GM23248 (cell line): ENCODE data around the gene EGLN1.

Source experiments
- EZH2 ChIP-seq: fragments of 200-600 bp; sonication (generic); IDR thresholded peaks from 2 replicates; pipeline ENCODE4 v1.6.1; 2018; ENCODE audit warnings: antibody characterized with exemption, mild to moderate bottlenecking; ENCODE audit not compliant: insufficient read depth, poor library complexity, severe bottlenecking
- EZH2phosphoT487 ChIP-seq: fragments of 200-600 bp; sonication (generic); IDR thresholded peaks from 2 replicates; pipeline ENCODE4 v1.6.1; 2018; ENCODE audit warnings: antibody characterized with exemption, moderate library complexity, mild to moderate bottlenecking, low read depth; ENCODE audit not compliant: insufficient read depth

DNA sequence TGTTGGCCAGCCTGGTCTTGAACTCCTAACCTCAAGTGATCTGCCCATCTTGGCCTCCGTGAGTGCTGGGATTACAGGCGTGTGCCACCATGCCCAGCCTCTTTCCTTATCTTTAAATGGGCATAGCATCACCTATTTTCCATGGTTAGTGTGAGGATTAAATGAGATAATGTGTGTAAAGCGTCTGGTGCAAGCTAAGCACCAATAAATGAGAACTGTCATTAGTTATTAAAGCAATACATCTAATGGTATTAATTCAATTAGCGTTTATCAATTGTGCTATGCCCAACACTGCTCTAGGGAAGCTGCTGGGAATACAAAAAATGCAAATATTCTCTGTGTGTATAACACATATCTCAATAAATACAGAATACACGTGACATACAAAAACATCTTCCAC is 94.5 kb downstream of the EGLN1 start:
- no peak for TF ChIP-seq EZH2phosphoT487
- TF ChIP-seq EZH2, result no peak
